Measurements from ENCODE around the gene DISC1. TPM values are rescaled to one million over a fixed set of nuclear protein-coding genes. Genes with fewer than 3 reads are reported as not detected.
"Not testable (repeated sequence)": the region's sequence is repeated elsewhere in the genome, so short reads cannot be mapped to it uniquely, and the experiment has no call there.

Gene DISC1
- total RNA-seq, 1 donor from 2014 or later = 5.2 TPM

GRCh38 chr1:231893400-231894102 lies 267.0 kb downstream of the DISC1 start:
- Mint-ChIP-seq H3K4me1 (ENCODE audit: low read depth) (no peaks in the 10 kb centered on the region), H3K4me3 (ENCODE audit: low read depth) (no peak overlapping the region)

DNA sequence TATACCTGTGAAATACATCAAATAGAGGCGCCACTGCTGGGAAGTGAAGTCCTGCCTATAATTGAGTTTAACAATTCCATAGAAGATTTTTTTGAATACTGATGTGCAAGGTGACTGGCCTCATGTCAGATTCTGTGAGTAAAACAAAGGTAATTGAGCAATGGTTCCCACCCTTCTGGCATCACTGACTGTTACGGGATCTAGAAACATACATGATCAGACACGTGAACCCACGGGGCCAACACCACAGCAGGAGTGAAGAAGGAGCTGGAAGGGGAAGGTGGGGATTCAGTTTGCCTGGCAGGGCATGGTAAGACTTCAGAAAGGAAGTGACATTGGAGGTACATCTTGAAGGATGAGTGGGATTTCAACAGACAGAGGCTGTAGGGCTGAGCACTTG lies 270.2 kb downstream of the DISC1 start:
- H3K27me3 Mint-ChIP-seq = no peaks in the 10 kb centered on the region
- TF ChIP-seq, protein P1, sequence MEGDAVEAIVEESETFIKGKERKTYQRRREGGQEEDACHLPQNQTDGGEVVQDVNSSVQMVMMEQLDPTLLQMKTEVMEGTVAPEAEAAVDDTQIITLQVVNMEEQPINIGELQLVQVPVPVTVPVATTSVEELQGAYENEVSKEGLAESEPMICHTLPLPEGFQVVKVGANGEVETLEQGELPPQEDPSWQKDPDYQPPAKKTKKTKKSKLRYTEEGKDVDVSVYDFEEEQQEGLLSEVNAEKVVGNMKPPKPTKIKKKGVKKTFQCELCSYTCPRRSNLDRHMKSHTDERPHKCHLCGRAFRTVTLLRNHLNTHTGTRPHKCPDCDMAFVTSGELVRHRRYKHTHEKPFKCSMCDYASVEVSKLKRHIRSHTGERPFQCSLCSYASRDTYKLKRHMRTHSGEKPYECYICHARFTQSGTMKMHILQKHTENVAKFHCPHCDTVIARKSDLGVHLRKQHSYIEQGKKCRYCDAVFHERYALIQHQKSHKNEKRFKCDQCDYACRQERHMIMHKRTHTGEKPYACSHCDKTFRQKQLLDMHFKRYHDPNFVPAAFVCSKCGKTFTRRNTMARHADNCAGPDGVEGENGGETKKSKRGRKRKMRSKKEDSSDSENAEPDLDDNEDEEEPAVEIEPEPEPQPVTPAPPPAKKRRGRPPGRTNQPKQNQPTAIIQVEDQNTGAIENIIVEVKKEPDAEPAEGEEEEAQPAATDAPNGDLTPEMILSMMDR (IDR thresholded peaks at IDR 0.05; ENCODE audit: unreplicated experiment) = no peak
- H3K27ac Mint-ChIP-seq = no peak overlapping the region
- peaks cover 6% of the 10 kb centered on the region for H3K9me3 Mint-ChIP-seq (ENCODE audit: low read depth)
- DNase-seq (ENCODE audit: low spot score, unreplicated experiment) = no peak
- no peaks in the 10 kb centered on the region for H3K36me3 Mint-ChIP-seq (ENCODE audit: insufficient read depth)
- no peaks in the 10 kb centered on the region for H3K4me1 Mint-ChIP-seq (ENCODE audit: low read depth)
- H3K4me3 Mint-ChIP-seq (ENCODE audit: low read depth) = no peak overlapping the region

More at GRCh38 chr1:231893400-231894102, 267.0 kb downstream of the DISC1 start:
- Mint-ChIP-seq H3K9me3 (ENCODE audit: low read depth) (peaks cover 6% of the 10 kb centered on the region), H3K27ac (no peak overlapping the region), H3K27me3 (no peaks in the 10 kb centered on the region), H3K36me3 (ENCODE audit: insufficient read depth) (no peaks in the 10 kb centered on the region)
- DNase-seq (ENCODE audit: low spot score, unreplicated experiment) = no peak
- TF ChIP-seq, protein P1 (IDR thresholded peaks at IDR 0.05; ENCODE audit: unreplicated experiment) = no peak

DNA sequence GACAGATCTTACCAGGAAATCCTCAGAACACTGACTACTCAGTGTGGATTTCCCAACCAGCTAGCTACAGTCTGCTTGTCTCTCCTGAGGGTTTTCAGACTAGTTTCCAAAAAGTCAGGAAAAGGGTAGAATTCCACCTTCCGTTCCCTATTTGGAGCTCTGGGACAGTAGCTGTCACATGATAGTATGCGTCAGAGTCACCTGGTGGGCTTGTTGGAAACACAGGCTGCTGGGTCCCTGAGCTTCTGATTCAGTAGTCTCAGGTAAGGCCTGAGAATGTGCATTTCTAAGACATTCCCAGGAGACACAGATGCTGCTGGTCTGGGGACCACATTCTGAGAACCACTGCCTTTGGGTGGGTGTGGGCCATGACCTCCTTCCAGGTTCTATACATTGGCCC lies 272.5 kb downstream of the DISC1 start:
- H3K4me1 Mint-ChIP-seq (ENCODE audit: low read depth) = no peaks in the 10 kb centered on the region
- DNase-seq (ENCODE audit: low spot score, unreplicated experiment) = no peak
- TF ChIP-seq, protein P1 (IDR thresholded peaks at IDR 0.05; ENCODE audit: unreplicated experiment) = no peak
- no peaks in the 10 kb centered on the region for H3K9me3 Mint-ChIP-seq (ENCODE audit: low read depth)
- no peaks in the 10 kb centered on the region for H3K27me3 Mint-ChIP-seq
- no peaks in the 10 kb centered on the region for H3K36me3 Mint-ChIP-seq (ENCODE audit: insufficient read depth)
- H3K4me3 Mint-ChIP-seq (ENCODE audit: low read depth) = no peak overlapping the region
- no peak overlapping the region for H3K27ac Mint-ChIP-seq

DNA sequence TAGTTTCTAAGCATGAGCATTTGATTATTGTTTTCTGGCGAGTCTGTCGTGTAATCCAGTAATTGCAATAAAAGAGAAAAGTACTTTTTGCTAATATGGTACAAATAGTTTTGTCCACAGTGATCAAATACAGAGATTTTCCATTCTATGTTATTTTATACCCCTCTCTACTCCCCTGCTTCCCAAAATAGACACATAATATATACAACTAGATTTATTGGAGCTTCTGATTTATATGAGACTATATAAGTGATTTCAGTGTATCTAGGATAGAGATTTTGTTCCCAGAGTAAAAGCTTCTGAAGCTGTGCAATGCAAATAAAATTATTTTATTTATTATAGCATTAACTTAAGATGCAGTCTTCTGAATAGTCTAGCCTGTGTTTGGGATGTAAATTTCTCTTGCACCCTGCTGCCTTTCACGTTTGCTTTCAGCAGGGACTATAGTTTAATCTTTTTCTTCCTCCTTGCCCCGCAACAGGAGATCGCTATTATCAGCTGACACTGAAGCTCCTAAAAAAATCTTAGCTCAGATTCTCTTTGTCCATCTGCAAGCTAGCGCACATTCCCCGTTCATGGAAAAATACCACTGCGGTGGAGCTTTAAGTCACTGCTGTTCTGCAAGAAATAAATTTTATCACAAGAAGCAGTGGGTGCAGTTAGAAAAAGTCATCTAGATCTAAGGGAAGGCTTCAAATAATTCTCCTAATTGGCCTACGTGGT lies 273.3 kb downstream of the DISC1 start:
- H3K27ac Mint-ChIP-seq = no peak overlapping the region
- H3K9me3 Mint-ChIP-seq (ENCODE audit: low read depth) = no peaks in the 10 kb centered on the region
- no peaks in the 10 kb centered on the region for H3K4me1 Mint-ChIP-seq (ENCODE audit: low read depth)
- no peaks in the 10 kb centered on the region for H3K36me3 Mint-ChIP-seq (ENCODE audit: insufficient read depth)
- no peaks in the 10 kb centered on the region for H3K27me3 Mint-ChIP-seq
- no peak overlapping the region for H3K4me3 Mint-ChIP-seq (ENCODE audit: low read depth)
- DNase-seq (ENCODE audit: low spot score, unreplicated experiment) = no peak
- TF ChIP-seq, protein P1 (IDR thresholded peaks at IDR 0.05; ENCODE audit: unreplicated experiment) = no peak

DNA sequence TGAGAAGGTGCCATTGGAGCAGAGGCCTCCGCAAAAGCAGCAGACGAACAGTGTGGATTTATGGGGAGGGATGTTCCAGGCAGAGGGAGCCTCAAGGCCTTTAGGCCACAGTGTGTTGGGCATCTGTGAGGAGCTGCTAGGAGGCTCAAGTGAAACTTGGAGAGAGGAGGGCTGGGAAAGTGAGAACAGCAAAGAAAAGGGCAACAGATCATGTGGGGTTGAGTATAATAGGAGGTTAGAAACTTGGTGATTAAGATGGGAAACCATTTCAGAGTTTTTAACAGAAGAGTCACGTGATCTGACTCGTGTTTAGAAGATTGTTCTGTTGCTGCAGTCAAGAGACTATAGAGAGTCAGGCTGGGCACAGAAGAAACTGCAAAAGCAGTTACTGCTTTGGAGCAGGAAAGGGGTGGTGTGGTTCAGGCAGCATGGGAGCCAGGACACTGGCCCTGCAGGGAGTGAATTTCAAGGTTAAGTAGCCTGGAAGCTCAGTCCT lies 277.0 kb downstream of the DISC1 start:
- Mint-ChIP-seq H3K27me3 (no peaks in the 10 kb centered on the region), H3K27ac (no peak overlapping the region), H3K4me1 (ENCODE audit: low read depth) (no peaks in the 10 kb centered on the region), H3K4me3 (ENCODE audit: low read depth) (no peak overlapping the region), H3K36me3 (ENCODE audit: insufficient read depth) (no peaks in the 10 kb centered on the region), H3K9me3 (ENCODE audit: low read depth) (peaks cover 4% of the 10 kb centered on the region)
- DNase-seq (ENCODE audit: low spot score, unreplicated experiment) = no peak
- TF ChIP-seq, protein P1 (IDR thresholded peaks at IDR 0.05; ENCODE audit: unreplicated experiment) = no peak

DNA sequence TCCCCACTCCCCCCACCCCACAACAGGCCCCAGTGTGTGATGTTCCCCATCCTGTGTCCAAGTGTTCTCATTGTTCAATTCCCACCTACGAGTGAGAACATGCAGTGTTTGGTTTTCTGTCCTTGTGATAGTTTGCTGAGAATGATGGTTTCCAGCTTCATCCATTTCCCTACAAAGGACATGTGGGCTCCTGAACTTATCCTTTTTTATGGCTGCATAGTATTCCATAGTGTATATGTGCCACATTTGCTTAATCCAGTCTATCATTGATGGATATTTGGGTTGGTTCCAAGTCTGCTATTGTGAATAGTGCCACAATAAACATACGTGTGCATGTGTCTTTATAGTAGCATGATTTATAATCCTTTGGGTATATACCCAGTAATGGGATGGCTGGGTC lies 280.7 kb downstream of the DISC1 start:
- not testable (repeated sequence) for H3K9me3 Mint-ChIP-seq (ENCODE audit: low read depth); H3K4me3 Mint-ChIP-seq (ENCODE audit: low read depth); H3K27me3 Mint-ChIP-seq; H3K27ac Mint-ChIP-seq; H3K4me1 Mint-ChIP-seq (ENCODE audit: low read depth); DNase-seq (ENCODE audit: low spot score, unreplicated experiment); H3K36me3 Mint-ChIP-seq (ENCODE audit: insufficient read depth)

Data from progenitor cell of endocrine pancreas (in vitro differentiated cells).